Astrocyte (in vitro differentiated cells and primary cell): ENCODE measurements around the gene PAMR1. TPM values are rescaled to one million over a fixed set of nuclear protein-coding genes. Genes with fewer than 3 reads are reported as not detected.

Experiments
- DNase-seq: peaks from one replicate; pipeline ENCODE4 v3.0.0-alpha.2; 2010; ENCODE audit warnings: low read depth
- FAIRE-seq: peaks from 2 replicates; lab custom pipeline; 2011; peaks lifted over from hg19 to GRCh38; lab: Jason Lieb, UNC
- H2AFZ ChIP-seq: 2 replicates; pipeline ENCODE4 v1.6.0; 2012; ENCODE audit warnings: low read depth, low read length, inconsistent platforms
- H3K27ac ChIP-seq: 2 replicates; pipeline ENCODE4 v1.5.1; 2011; ENCODE audit warnings: low read depth, low read length, inconsistent platforms
- H3K27me3 ChIP-seq: 2 replicates; pipeline ENCODE4 v1.6.0; 2011; ENCODE audit warnings: low read length, inconsistent platforms; ENCODE audit not compliant: insufficient read depth
- H3K36me3 ChIP-seq: 2 replicates; pipeline ENCODE4 v1.5.1; 2011; ENCODE audit warnings: low read length, inconsistent platforms; ENCODE audit not compliant: insufficient read depth
- H3K4me1 ChIP-seq: 2 replicates; pipeline ENCODE4 v1.5.1; 2011; ENCODE audit warnings: low read length, inconsistent platforms; ENCODE audit not compliant: insufficient read depth
- H3K4me2 ChIP-seq: 2 replicates; pipeline ENCODE4 v1.6.0; 2012; ENCODE audit warnings: low read length, inconsistent platforms
- H3K4me3 ChIP-seq: 2 replicates; pipeline ENCODE4 v1.5.1; 2011; ENCODE audit warnings: low read depth, mild to moderate bottlenecking, low read length, inconsistent platforms; ENCODE audit not compliant: insufficient read depth
- H3K79me2 ChIP-seq: 2 replicates; pipeline ENCODE4 v1.6.0; 2012; ENCODE audit warnings: mild to moderate bottlenecking, low read length, inconsistent platforms; ENCODE audit not compliant: insufficient read depth
- H3K9ac ChIP-seq: 2 replicates; pipeline ENCODE4 v1.6.0; 2012; ENCODE audit warnings: mild to moderate bottlenecking, low read length, inconsistent platforms
- H3K9me3 ChIP-seq: 2 replicates; pipeline ENCODE4 v1.5.1; 2012; ENCODE audit warnings: low read depth, mild to moderate bottlenecking, low read length, inconsistent platforms; ENCODE audit not compliant: insufficient read depth
- H4K20me1 ChIP-seq: 2 replicates; pipeline ENCODE4 v1.6.0; 2012; ENCODE audit warnings: low read length, inconsistent platforms; ENCODE audit not compliant: insufficient read depth
- H3K27ac Mint-ChIP-seq: one replicate; pipeline ENCODE4 v1.8.0; 2021; ENCODE audit warnings: mild to moderate bottlenecking, mixed read lengths; ENCODE audit not compliant: unreplicated experiment
- H3K27me3 Mint-ChIP-seq: one replicate; pipeline ENCODE4 v1.8.0; 2021; ENCODE audit warnings: low read depth, mixed read lengths; ENCODE audit not compliant: unreplicated experiment
- H3K36me3 Mint-ChIP-seq: one replicate; pipeline ENCODE4 v1.8.0; 2021; ENCODE audit warnings: low read depth, mixed read lengths; ENCODE audit not compliant: unreplicated experiment
- H3K4me1 Mint-ChIP-seq: one replicate; pipeline ENCODE4 v1.8.0; 2021; ENCODE audit warnings: low read depth, mixed read lengths; ENCODE audit not compliant: unreplicated experiment
- H3K4me3 Mint-ChIP-seq: one replicate; pipeline ENCODE4 v1.8.0; 2021; ENCODE audit warnings: mild to moderate bottlenecking, moderate library complexity, mixed read lengths; ENCODE audit not compliant: unreplicated experiment
- H3K9me3 Mint-ChIP-seq: one replicate; pipeline ENCODE4 v1.8.0; 2021; ENCODE audit warnings: mild to moderate bottlenecking, mixed read lengths; ENCODE audit not compliant: unreplicated experiment
- EZH2 ChIP-seq: IDR thresholded peaks from 2 replicates; pipeline ENCODE4 v1.6.1; 2012; ENCODE audit warnings: mild to moderate bottlenecking, low read length, inconsistent platforms; ENCODE audit not compliant: insufficient read depth
- total RNA-seq: library from RNA; stranded (reverse); gene quantifications from 2 replicates; pipeline ENCODE4 v1.2.1, GENCODE V29; 2021
- TF ChIP-seq, protein P1 (sequence below): IDR thresholded peaks from 2 replicates; pipeline ENCODE4 v1.5.1; 2011; ENCODE audit warnings: low read depth, mild to moderate bottlenecking, inconsistent platforms, low read length, moderate library complexity; ENCODE audit not compliant: insufficient read depth

PAMR1 gene
- total RNA-seq, 1 donor from 2014 or later: 12.6 TPM

DNA sequence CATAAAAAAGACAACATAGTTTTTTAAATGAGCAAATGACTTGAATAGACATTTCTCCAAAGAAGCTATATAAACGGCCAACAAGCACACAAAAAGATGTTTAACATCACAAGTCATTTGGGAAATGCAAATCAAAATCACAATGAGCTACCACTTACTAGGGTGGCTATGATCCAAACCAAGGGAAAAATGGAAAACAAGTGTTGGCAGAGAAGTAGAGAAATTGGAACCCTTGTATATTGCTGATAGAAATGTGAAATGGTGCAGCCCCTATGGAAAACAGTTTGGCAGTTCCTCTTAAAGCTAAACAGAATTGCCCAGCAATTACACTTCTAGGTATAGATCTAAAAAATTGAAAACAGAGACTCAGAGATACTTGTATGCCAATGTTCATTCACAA lies 29.0 kb downstream of the PAMR1 start:
- FAIRE-seq (no peak), DNase-seq (no peak)
- peaks cover 13% of the 10 kb centered on the region for H3K4me1 Mint-ChIP-seq
- no peak overlapping the region for H3K4me3 ChIP-seq
- H3K27me3 Mint-ChIP-seq: peaks cover 1% of the 10 kb centered on the region
- no peaks in the 10 kb centered on the region for H3K79me2 ChIP-seq
- H3K27me3 ChIP-seq: no peaks in the 10 kb centered on the region
- H3K4me1 ChIP-seq: peaks cover 7% of the 10 kb centered on the region
- no peak for TF ChIP-seq EZH2
- TF ChIP-seq, protein P1, sequence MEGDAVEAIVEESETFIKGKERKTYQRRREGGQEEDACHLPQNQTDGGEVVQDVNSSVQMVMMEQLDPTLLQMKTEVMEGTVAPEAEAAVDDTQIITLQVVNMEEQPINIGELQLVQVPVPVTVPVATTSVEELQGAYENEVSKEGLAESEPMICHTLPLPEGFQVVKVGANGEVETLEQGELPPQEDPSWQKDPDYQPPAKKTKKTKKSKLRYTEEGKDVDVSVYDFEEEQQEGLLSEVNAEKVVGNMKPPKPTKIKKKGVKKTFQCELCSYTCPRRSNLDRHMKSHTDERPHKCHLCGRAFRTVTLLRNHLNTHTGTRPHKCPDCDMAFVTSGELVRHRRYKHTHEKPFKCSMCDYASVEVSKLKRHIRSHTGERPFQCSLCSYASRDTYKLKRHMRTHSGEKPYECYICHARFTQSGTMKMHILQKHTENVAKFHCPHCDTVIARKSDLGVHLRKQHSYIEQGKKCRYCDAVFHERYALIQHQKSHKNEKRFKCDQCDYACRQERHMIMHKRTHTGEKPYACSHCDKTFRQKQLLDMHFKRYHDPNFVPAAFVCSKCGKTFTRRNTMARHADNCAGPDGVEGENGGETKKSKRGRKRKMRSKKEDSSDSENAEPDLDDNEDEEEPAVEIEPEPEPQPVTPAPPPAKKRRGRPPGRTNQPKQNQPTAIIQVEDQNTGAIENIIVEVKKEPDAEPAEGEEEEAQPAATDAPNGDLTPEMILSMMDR: no peak
- no peaks in the 10 kb centered on the region for H4K20me1 ChIP-seq
- H3K9ac ChIP-seq: no peak overlapping the region
- H3K27ac ChIP-seq: no peak overlapping the region
- no peak overlapping the region for H3K4me2 ChIP-seq
- no peak overlapping the region for H3K27ac Mint-ChIP-seq
- H3K9me3 Mint-ChIP-seq: peaks cover 5% of the 10 kb centered on the region
- no peak overlapping the region for H2AFZ ChIP-seq
- no peaks in the 10 kb centered on the region for H3K9me3 ChIP-seq
- H3K36me3 ChIP-seq: no peaks in the 10 kb centered on the region
- no peak overlapping the region for H3K4me3 Mint-ChIP-seq
- peaks cover 11% of the 10 kb centered on the region for H3K36me3 Mint-ChIP-seq

GRCh38 chr11:35494957-35495490 lies 30.4 kb downstream of the PAMR1 start:
- H3K36me3 Mint-ChIP-seq: peaks cover 13% of the 10 kb centered on the region
- peaks cover 20% of the 10 kb centered on the region for H3K4me1 Mint-ChIP-seq

More at GRCh38 chr11:35494957-35495490, 30.4 kb downstream of the PAMR1 start:
- Histone ChIP-seq H2AFZ (no peak overlapping the region), H3K27me3 (no peaks in the 10 kb centered on the region), H4K20me1 (no peaks in the 10 kb centered on the region), H3K4me1 (peaks cover 14% of the 10 kb centered on the region), H3K27ac (no peak overlapping the region), H3K9me3 (no peaks in the 10 kb centered on the region), H3K4me3 (no peak overlapping the region), H3K4me2 (no peak overlapping the region), H3K9ac (no peak overlapping the region), H3K36me3 (no peaks in the 10 kb centered on the region), H3K79me2 (no peaks in the 10 kb centered on the region)
- no peak for DNase-seq
- FAIRE-seq: no peak
- peaks cover 6% of the 10 kb centered on the region for H3K9me3 Mint-ChIP-seq
- H3K4me3 Mint-ChIP-seq: no peak overlapping the region
- peaks cover 1% of the 10 kb centered on the region for H3K27me3 Mint-ChIP-seq
- no peak overlapping the region for H3K27ac Mint-ChIP-seq
- TF ChIP-seq, protein P1: no peak
- no peak for TF ChIP-seq EZH2
